Activated gamma-delta T cell (primary cell): ENCODE results near the gene SERPINB5.

ENCODE experiments used
- DNase-seq: peaks from one replicate; lab custom pipeline; 2025; lab: John Stamatoyannopoulos, UW

Gene SERPINB5

DNA sequence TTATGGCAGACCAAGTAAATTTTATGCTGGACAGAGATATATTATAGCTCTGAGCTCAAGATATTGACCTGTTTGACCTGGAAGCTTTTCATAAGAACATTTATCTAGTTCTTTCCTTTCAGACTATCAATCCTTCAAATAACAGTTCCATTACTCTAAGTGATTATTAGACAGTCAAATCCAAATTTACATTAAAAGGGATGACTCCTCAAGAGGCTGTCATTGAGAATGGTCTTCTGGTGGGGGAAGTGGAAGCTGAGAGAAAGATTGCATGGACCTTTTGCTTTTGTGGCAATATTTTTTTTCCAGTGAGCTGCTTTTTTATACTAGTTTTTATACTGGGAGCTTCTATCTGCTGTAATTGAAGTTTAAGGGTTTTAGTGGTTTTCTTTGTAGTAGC lies 50.5 kb downstream of the SERPINB5 start:
- no peak for DNase-seq

- no peak for DNase-seq
Measured at GRCh38 chr18:63528863-63529492, 52.2 kb downstream of the SERPINB5 start.

- DNase-seq: no peak
Measured at GRCh38 chr18:63532471-63532870, 55.7 kb downstream of the SERPINB5 start.

- no peak for DNase-seq
Measured at GRCh38 chr18:63534615-63535014, 57.9 kb downstream of the SERPINB5 start.

DNA sequence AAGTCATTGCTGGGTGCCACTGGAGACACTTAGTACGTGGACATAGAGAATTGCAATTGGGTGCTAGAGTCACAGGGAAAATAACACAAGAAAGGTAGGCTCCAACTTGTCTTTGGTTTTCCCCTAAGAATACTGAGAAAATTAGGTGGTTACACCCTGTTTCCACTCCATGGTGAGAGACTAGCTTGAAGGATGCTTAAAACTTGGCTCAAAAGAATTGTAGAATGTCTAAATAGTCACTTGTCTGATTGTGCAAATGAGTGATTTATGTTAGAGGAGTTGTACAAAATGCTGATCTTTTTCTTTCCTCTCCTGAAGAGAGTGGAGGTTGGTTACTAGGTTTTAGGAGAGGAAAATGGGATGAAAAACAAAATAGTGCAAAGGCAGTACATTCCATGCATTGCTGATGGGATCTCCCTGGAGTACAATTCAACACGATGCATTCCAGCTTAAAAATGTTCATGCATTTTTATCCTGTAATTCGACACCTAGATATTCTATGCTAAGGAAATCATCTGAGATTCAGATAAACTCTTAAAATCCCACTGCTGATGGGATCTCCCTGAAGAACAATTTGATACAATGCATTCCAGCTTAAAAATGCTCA lies 63.2 kb downstream of the SERPINB5 start:
- no peak for DNase-seq

DNA sequence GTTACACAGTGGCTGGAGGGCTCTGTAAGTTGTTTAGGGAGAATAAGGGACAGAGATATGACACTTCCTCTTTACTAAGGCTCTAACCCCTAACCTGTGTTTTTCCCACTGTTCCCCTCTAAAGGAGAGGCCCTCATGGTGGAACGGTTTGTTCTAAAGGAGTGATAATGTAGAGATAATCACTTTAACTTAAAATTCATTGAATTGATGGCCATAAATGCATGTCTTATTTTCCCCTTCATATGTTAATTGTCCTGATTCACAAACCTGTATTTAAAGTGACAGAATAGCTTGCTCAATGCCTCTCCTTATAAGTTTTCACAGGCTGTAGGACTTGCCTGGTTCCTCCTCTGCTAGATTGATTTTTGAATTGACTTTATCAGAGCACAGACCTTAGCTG lies 65.3 kb downstream of the SERPINB5 start, which contains the start of gene SERPINB12:
Gene SERPINB12, plus strand, starts transcription at position 301 of the 400 bp plus-strand sequence. CDS start 13,791 bp downstream, outside the sequence.
- DNase-seq: no peak

- no peak for DNase-seq
Measured at GRCh38 chr18:63544017-63544416, 67.3 kb downstream of the SERPINB5 start.

DNA sequence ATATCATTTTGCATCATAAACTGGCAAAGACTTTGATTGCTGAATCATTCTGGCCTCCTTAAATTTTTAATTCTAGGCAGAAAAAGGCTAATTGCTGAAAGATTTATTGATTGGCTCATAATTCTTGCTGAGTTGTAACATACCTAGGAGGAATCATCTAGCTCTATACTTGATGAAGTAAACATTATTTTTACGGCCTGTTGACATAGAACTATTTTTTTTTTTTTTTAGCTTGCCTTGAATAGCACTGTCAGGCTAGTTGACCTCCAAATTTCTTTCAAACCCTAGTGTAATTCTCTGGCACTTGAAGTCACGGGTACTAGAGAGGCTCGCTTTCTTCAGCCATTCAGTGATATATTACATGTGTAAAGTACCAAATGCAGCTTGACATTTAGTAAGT lies 68.2 kb downstream of the SERPINB5 start:
- no peak for DNase-seq

GRCh38 chr18:63550068-63550467 lies 73.3 kb downstream of the SERPINB5 start:
- no peak for DNase-seq

DNA sequence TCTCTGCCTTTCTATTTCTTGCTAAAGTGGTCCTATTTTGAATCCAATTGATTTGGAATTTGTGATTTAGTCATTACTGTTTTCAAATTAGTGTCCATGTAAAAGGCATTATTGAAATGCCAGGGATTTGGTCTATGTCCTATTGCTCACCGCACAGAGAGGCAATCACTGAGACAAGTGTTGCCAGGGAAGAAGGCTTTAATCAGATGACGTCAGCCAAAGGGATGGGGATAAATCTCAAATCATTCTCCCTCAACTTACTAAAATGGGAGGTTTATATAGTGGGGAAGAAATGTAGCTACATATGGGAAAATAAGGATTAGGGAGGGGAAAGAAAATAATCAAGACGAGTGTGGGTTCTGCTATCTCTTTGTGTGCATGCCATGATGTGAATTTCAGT lies 75.0 kb downstream of the SERPINB5 start:
- DNase-seq: no peak

- no peak for DNase-seq
Measured at GRCh38 chr18:63552581-63552980, 75.8 kb downstream of the SERPINB5 start.

DNA sequence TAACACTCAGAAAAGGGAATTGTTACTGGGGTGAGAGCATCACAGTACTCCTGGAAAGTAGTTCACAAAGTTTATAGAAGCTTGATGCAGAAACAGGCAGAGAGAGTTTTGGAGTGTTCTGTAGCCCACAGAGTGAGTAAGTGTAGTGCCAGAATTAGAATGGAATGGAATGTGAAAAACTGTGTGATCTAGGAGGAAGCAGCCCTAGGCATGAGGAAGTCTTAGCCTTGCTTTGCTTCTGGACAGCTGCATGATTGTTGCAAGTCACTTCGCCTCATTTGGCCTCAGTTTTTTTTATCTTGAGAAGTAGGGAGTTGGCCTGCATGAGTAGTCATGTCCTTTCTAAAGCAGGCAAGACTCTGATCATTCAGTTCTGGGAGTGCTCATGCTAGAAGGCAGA lies 76.3 kb downstream of the SERPINB5 start:
- no peak for DNase-seq
